Keratinocyte (primary cell): ENCODE data around the gene ZNF135. TPM values are rescaled to one million over a fixed set of nuclear protein-coding genes. Genes with fewer than 3 reads are reported as not detected.

Experiments used
- DNase-seq: peaks from one replicate; pipeline ENCODE4 v3.0.0-alpha.2; 2011; ENCODE audit warnings: low read depth, missing footprints, low spot score
- FAIRE-seq: peaks from 2 replicates; lab custom pipeline; 2011; peaks lifted over from hg19 to GRCh38; lab: Jason Lieb, UNC
- H2AFZ ChIP-seq: 2 replicates; pipeline ENCODE4 v1.6.0; 2012; ENCODE audit warnings: low read length, control low read depth, inconsistent platforms; ENCODE audit not compliant: control insufficient read depth
- H3K27ac ChIP-seq: 2 replicates; pipeline ENCODE4 v1.5.1; 2011; ENCODE audit warnings: low read length; ENCODE audit not compliant: control insufficient read depth, insufficient read depth
- H3K27me3 ChIP-seq: 3 replicates; pipeline ENCODE4 v1.6.0; 2011; ENCODE audit warnings: low read length; ENCODE audit not compliant: control insufficient read depth, insufficient read depth; ENCODE audit errors: extremely low read depth
- H3K36me3 ChIP-seq, 2 experiments: 2 replicates in 1 of 2; 3 replicates in 1 of 2; pipeline ENCODE4 v1.5.1; 2011; ENCODE audit warnings: low read length in 2 of 2, mild to moderate bottlenecking in 1 of 2; ENCODE audit not compliant: control insufficient read depth in 2 of 2, insufficient read depth in 2 of 2; ENCODE audit errors: extremely low read depth in 1 of 2
- H3K4me1 ChIP-seq: 3 replicates; pipeline ENCODE4 v1.5.1; 2011; ENCODE audit warnings: low read length; ENCODE audit not compliant: control insufficient read depth, insufficient read depth; ENCODE audit errors: extremely low read depth
- H3K4me2 ChIP-seq: 3 replicates; pipeline ENCODE4 v1.6.0; 2011; ENCODE audit warnings: low read depth, low read length; ENCODE audit not compliant: control insufficient read depth, insufficient read depth; ENCODE audit errors: extremely low read depth
- H3K4me3 ChIP-seq, 3 experiments: fragments of 200-600 bp in 1 of 3; sonication (generic) in 1 of 3; 2 replicates in 2 of 3; 3 replicates in 1 of 3; pipeline ENCODE4 v1.5.1; 2011 to 2016; ENCODE audit warnings: low read length in 3 of 3, mild to moderate bottlenecking in 3 of 3, control low read depth in 2 of 3, inconsistent platforms in 1 of 3, low read depth in 1 of 3, mixed read lengths in 1 of 3, mixed run types in 1 of 3, moderate library complexity in 1 of 3; ENCODE audit not compliant: control insufficient read depth in 2 of 3, insufficient read depth in 2 of 3; ENCODE audit errors: extremely low read depth in 1 of 3
- H3K79me2 ChIP-seq: 2 replicates; pipeline ENCODE4 v1.6.0; 2012; ENCODE audit warnings: low read length; ENCODE audit not compliant: control insufficient read depth, insufficient read depth
- H3K9ac ChIP-seq: 3 replicates; pipeline ENCODE4 v1.6.0; 2011; ENCODE audit warnings: low read length; ENCODE audit not compliant: control insufficient read depth, insufficient read depth; ENCODE audit errors: extremely low read depth
- H3K9me1 ChIP-seq: 3 replicates; pipeline ENCODE4 v1.6.0; 2011; ENCODE audit warnings: low read length; ENCODE audit not compliant: control insufficient read depth, insufficient read depth; ENCODE audit errors: extremely low read depth
- H3K9me3 ChIP-seq: 2 replicates; pipeline ENCODE4 v1.5.1; 2012; ENCODE audit warnings: low read depth, low read length; ENCODE audit not compliant: control insufficient read depth
- H4K20me1 ChIP-seq: 3 replicates; pipeline ENCODE4 v1.6.0; 2011; ENCODE audit warnings: low read length; ENCODE audit not compliant: control insufficient read depth, insufficient read depth; ENCODE audit errors: extremely low read depth
- CTCF ChIP-seq, 3 experiments: IDR thresholded peaks in 1 of 3; conservative IDR thresholded peaks in 1 of 3; optimal IDR thresholded peaks in 1 of 3; 2 replicates in 2 of 3; 3 replicates in 1 of 3; pipeline versions ENCODE3 to v1.5.1; 2011; ENCODE audit warnings: low read length in 3 of 3, mild to moderate bottlenecking in 3 of 3, moderate library complexity in 2 of 3, control low read depth in 1 of 3, inconsistent platforms in 1 of 3; ENCODE audit not compliant: insufficient read depth in 2 of 3; ENCODE audit errors: extremely low read depth in 1 of 3
- EZH2 ChIP-seq: IDR thresholded peaks from one replicate; pipeline ENCODE4 v1.6.1; 2012; ENCODE audit warnings: inconsistent platforms, mild to moderate bottlenecking, low read length, moderate library complexity
- dilution Hi-C: fragments of 300-500 bp; cut with MboI; formaldehyde crosslinking; loops from one replicate; pipeline ENCODE4 v1.7.0; 2020; ENCODE audit warnings: low sequenced_read_pairs; ENCODE audit not compliant: extremely low pct_ligation_motif_present
- polyA plus RNA-seq, 5 experiments: library from polyadenylated mRNA; depleted of rRNA in 3 of 5; stranded (reverse) in 3 of 5; stranded (forward) in 1 of 5; unstranded in 1 of 5; fragments of >200 nt; gene quantifications; 1 replicate in 1 of 5; 2 replicates in 3 of 5; 3 replicates in 1 of 5; pipeline versions ENCODE4 v1.2.1 to v1.2.3, GENCODE V29; 2011 to 2012; ENCODE audit warnings: missing spikeins in 2 of 5, low read depth in 1 of 5, low replicate concordance in 1 of 5

ZNF135 gene
- polyA plus RNA-seq, 1 donor (not counting 4 experiments of a cell fraction or from before 2014, with no cell fraction given) = 3.4 TPM

GRCh38 chr19:58108546-58108817 lies 49.4 kb downstream of the ZNF135 start:
- H2AFZ ChIP-seq = no peak overlapping the region
- TF ChIP-seq CTCF (optimal IDR thresholded peaks at IDR 0.05 in 1 of 3, IDR thresholded peaks at IDR 0.05 in 1 of 3, conservative IDR thresholded peaks at IDR 0.05 in 1 of 3; ENCODE audit: extremely low read depth in 1 of 3, insufficient read depth in 2 of 3, low read length in 3 of 3) (no peak), EZH2 (no peak)
- H3K9ac ChIP-seq = no peak overlapping the region
- H3K27me3 ChIP-seq = no peaks in the 10 kb centered on the region
- no peak overlapping the region for H3K27ac ChIP-seq
- no peaks in the 10 kb centered on the region for H3K79me2 ChIP-seq
- H3K4me2 ChIP-seq = no peak overlapping the region
- no peaks in the 10 kb centered on the region for H3K9me1 ChIP-seq
- no peaks in the 10 kb centered on the region for H3K4me1 ChIP-seq
- H4K20me1 ChIP-seq = no peaks in the 10 kb centered on the region
- no peak for DNase-seq
- FAIRE-seq = no peak
- dilution Hi-C loops = no loop called here
- H3K4me3 ChIP-seq = no peak overlapping the region
- H3K36me3 ChIP-seq = no peaks in the 10 kb centered on the region
- peaks cover 23% of the 10 kb centered on the region for H3K9me3 ChIP-seq

DNA sequence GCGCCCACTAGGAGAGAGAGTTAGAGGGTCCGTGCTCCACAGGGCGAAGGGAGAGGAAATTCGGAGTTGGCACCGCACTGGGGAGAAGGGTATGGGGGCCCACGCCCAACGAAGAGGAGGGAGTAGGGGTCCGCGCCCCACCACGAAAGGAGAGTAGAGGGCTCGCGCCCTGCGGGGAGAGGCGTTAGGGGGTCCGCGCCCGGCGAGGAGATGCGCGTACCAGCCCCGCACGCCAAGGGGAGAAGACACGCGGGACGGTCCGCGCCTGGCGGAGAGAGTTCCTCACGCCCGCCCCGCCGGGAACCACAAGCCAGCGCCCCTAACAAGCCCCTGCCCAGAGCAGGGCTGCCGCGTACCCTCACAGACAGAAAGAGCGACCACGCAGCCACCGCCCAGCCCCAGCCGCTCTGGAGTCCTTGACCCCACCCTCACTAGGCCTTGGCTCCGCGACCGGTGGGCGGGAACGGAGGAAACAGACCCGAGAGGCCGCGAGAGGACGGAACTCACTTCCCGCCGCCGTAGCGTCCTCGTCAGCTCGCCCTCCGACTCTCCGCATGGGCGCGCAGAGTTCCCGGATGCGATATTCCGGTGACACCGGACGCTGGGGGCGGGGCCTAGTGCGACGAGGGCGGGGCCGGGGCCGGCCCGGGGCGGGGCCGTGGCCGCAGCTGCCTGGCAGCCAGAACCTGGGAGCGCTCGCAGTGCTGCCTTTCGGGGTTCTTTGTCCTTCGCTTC lies 58.9 kb downstream of the ZNF135 start:
- Histone ChIP-seq H3K27me3 (no peaks in the 10 kb centered on the region), H3K9ac (no peak overlapping the region), H3K4me2 (no peak overlapping the region), H3K36me3 (no peaks in the 10 kb centered on the region), H3K4me1 (no peaks in the 10 kb centered on the region), H3K27ac (no peak overlapping the region), H2AFZ (no peak overlapping the region), H4K20me1 (no peaks in the 10 kb centered on the region), H3K9me1 (no peaks in the 10 kb centered on the region), H3K79me2 (no peaks in the 10 kb centered on the region), H3K4me3 (no peak overlapping the region), H3K9me3 (peaks cover 29% of the 10 kb centered on the region)
- DNase-seq (no peak), FAIRE-seq (no peak)
- dilution Hi-C loops = no loop called here
- TF ChIP-seq EZH2 = no peak
- TF ChIP-seq CTCF (optimal IDR thresholded peaks at IDR 0.05 in 1 of 3, IDR thresholded peaks at IDR 0.05 in 1 of 3, conservative IDR thresholded peaks at IDR 0.05 in 1 of 3; ENCODE audit: extremely low read depth in 1 of 3, insufficient read depth in 2 of 3, low read length in 3 of 3) = no peak
